ENCODE measurements around the gene GBP5. TPM values are rescaled to one million over a fixed set of nuclear protein-coding genes. Genes with fewer than 3 reads are reported as not detected.
A peak's percentile ranks its signal among the peaks of the same experiment; 100 is the strongest.
"Not testable (repeated sequence)": the region's sequence is repeated elsewhere in the genome, so short reads cannot be mapped to it uniquely, and the experiment has no call there.

The GBP5 gene
- total RNA-seq, 1 experiment from 2014 or later = not detected

GRCh38 chr1:89284078-89284763 is 11.6 kb upstream of the GBP5 start:
- DNase-seq (ENCODE audit: low read depth) = not testable (repeated sequence)

GRCh38 chr1:89280766-89281165 is 8.1 kb upstream of the GBP5 start:
- no peak for DNase-seq (ENCODE audit: low read depth)

- DNase-seq (ENCODE audit: low read depth) = no peak
Observed at GRCh38 chr1:89279011-89279466, 6.4 kb upstream of the GBP5 start.

GRCh38 chr1:89277725-89278124 is 5.1 kb upstream of the GBP5 start:
- no peak for DNase-seq (ENCODE audit: low read depth)

GRCh38 chr1:89276690-89277089 is 4.0 kb upstream of the GBP5 start:
- peak; percentile 15 for DNase-seq (ENCODE audit: low read depth)

GRCh38 chr1:89274411-89274857 is 1.8 kb upstream of the GBP5 start:
- DNase-seq (ENCODE audit: low read depth) = peak; percentile 30

GRCh38 chr1:89273324-89273778 is 691 bp upstream of the GBP5 start:
- DNase-seq (ENCODE audit: low read depth) = no peak

- DNase-seq (ENCODE audit: low read depth) = peak; percentile 26
Observed at GRCh38 chr1:89271341-89272015, 1.2 kb downstream of the GBP5 start.

GRCh38 chr1:89270423-89270822 is 2.2 kb downstream of the GBP5 start:
- DNase-seq (ENCODE audit: low read depth) = no peak

GRCh38 chr1:89269277-89269676 is 3.4 kb downstream of the GBP5 start:
- DNase-seq (ENCODE audit: low read depth) = no peak

- peak; percentile 7 for DNase-seq (ENCODE audit: low read depth)
Observed at GRCh38 chr1:89262643-89263042, 10.0 kb downstream of the GBP5 start.

- DNase-seq (ENCODE audit: low read depth) = no peak
Observed at GRCh38 chr1:89261926-89262515, 10.6 kb downstream of the GBP5 start.

- peak; percentile 39 for DNase-seq (ENCODE audit: low read depth)
Observed at GRCh38 chr1:89260566-89261255, 11.9 kb downstream of the GBP5 start.

- DNase-seq (ENCODE audit: low read depth) = no peak
Observed at GRCh38 chr1:89260042-89260441, 12.6 kb downstream of the GBP5 start.

GRCh38 chr1:89259283-89259971 is 13.2 kb downstream of the GBP5 start:
- DNase-seq (ENCODE audit: low read depth) = no peak

- no peak for DNase-seq (ENCODE audit: low read depth)
Observed at GRCh38 chr1:89257041-89257440, 15.6 kb downstream of the GBP5 start.

GRCh38 chr1:89255581-89255980 is 17.1 kb downstream of the GBP5 start:
- DNase-seq (ENCODE audit: low read depth) = not testable (repeated sequence)

- DNase-seq (ENCODE audit: low read depth) = peak; percentile 6
Observed at GRCh38 chr1:89254658-89255287, 17.9 kb downstream of the GBP5 start.

- no peak for DNase-seq (ENCODE audit: low read depth)
Observed at GRCh38 chr1:89243046-89243445, 29.6 kb downstream of the GBP5 start.
